GM23338 (cell line): ENCODE results near the gene OSGIN1. TPM values are rescaled to one million over a fixed set of nuclear protein-coding genes. Genes with fewer than 3 reads are reported as not detected.

Experiments
- ATAC-seq: fragments of 200-7000 bp; cut with Tn5 transposase; 3 replicates; pipeline ENCODE4 v1.9.1; 2020
- DNase-seq: peaks from one replicate; pipeline ENCODE4 v3.0.0-alpha.2; 2015; ENCODE audit warnings: low spot score
- H2AFZ ChIP-seq: fragments of 200-600 bp; sonication (generic); 2 replicates; pipeline ENCODE4 v1.8.0; 2016; ENCODE audit warnings: antibody characterized with exemption, mild to moderate bottlenecking, moderate library complexity
- H3F3A ChIP-seq: fragments of 200-600 bp; sonication (generic); replicated peaks from 2 replicates; pipeline ENCODE4 v1.8.0; 2017; ENCODE audit warnings: antibody characterized with exemption, mixed run types, low read depth
- H3K27ac ChIP-seq: fragments of 200-600 bp; sonication (generic); 2 replicates; pipeline ENCODE4 v1.6.1; 2016; ENCODE audit warnings: low read depth
- H3K27me3 ChIP-seq: fragments of 200-600 bp; sonication (generic); 2 replicates; pipeline ENCODE4 v1.8.0; 2016; ENCODE audit warnings: mild to moderate bottlenecking, mixed run types, moderate library complexity; ENCODE audit not compliant: insufficient read depth
- H3K36me3 ChIP-seq: fragments of 200-600 bp; sonication (generic); 2 replicates; pipeline ENCODE4 v1.8.0; 2016; ENCODE audit warnings: mild to moderate bottlenecking; ENCODE audit not compliant: insufficient read depth
- H3K4me1 ChIP-seq: fragments of 200-600 bp; sonication (generic); 2 replicates; pipeline ENCODE4 v1.8.0; 2016; ENCODE audit warnings: mild to moderate bottlenecking, moderate library complexity; ENCODE audit not compliant: insufficient read depth
- H3K4me2 ChIP-seq: fragments of 200-600 bp; sonication (generic); 2 replicates; pipeline ENCODE4 v1.7.1; 2017; ENCODE audit warnings: mixed run types
- H3K4me3 ChIP-seq: fragments of 200-600 bp; sonication (generic); 2 replicates; pipeline ENCODE4 v1.6.1; 2016; ENCODE audit warnings: mixed run types
- H3K79me2 ChIP-seq: fragments of 200-600 bp; sonication (generic); replicated peaks from 2 replicates; pipeline ENCODE4 v1.8.0; 2017; ENCODE audit warnings: mild to moderate bottlenecking; ENCODE audit not compliant: insufficient read depth
- H3K9me2 ChIP-seq: fragments of 200-600 bp; sonication (generic); 2 replicates; pipeline ENCODE4 v1.8.0; 2017; ENCODE audit not compliant: insufficient read depth
- H4K20me1 ChIP-seq: fragments of 200-600 bp; sonication (generic); replicated peaks from 2 replicates; pipeline ENCODE4 v1.8.0; 2017; ENCODE audit warnings: mild to moderate bottlenecking; ENCODE audit not compliant: insufficient read depth
- H3K27ac Mint-ChIP-seq: 2 replicates; pipeline ENCODE4 v1.8.0; 2020; ENCODE audit warnings: inconsistent platforms, mild to moderate bottlenecking, moderate library complexity, mixed read lengths
- H3K27me3 Mint-ChIP-seq: 3 replicates; pipeline ENCODE4 v1.8.0; 2022; ENCODE audit warnings: low read depth, mild to moderate bottlenecking, moderate library complexity, mixed read lengths, inconsistent platforms; ENCODE audit not compliant: insufficient read depth, poor library complexity
- H3K36me3 Mint-ChIP-seq: 3 replicates; pipeline ENCODE4 v1.8.0; 2021; ENCODE audit warnings: low read depth, mild to moderate bottlenecking, inconsistent platforms, moderate library complexity, mixed read lengths
- H3K4me1 Mint-ChIP-seq: 3 replicates; pipeline ENCODE4 v1.8.0; 2020; ENCODE audit warnings: mild to moderate bottlenecking, inconsistent platforms, mixed read lengths
- H3K4me3 Mint-ChIP-seq: 3 replicates; pipeline ENCODE4 v1.8.0; 2021; ENCODE audit warnings: moderate library complexity, mild to moderate bottlenecking, inconsistent platforms, mixed read lengths
- H3K9me3 Mint-ChIP-seq: 3 replicates; pipeline ENCODE4 v1.8.0; 2020; ENCODE audit warnings: moderate library complexity, mild to moderate bottlenecking, inconsistent platforms, mixed read lengths
- CREB1 ChIP-seq: fragments of 250-450 bp; sonication (Bioruptor Pico); IDR thresholded peaks from 2 replicates; pipeline ENCODE4 v1.5.0; 2020; ENCODE audit warnings: low read depth, mild to moderate bottlenecking, moderate library complexity
- EZH2 ChIP-seq: fragments of 200-600 bp; sonication (generic); IDR thresholded peaks from one replicate; pipeline ENCODE4 v1.8.0; 2017; ENCODE audit warnings: antibody characterized with exemption, mild to moderate bottlenecking, low read depth; ENCODE audit not compliant: unreplicated experiment
- EZH2phosphoT487 ChIP-seq: fragments of 200-600 bp; sonication (generic); IDR thresholded peaks from one replicate; pipeline ENCODE4 v1.8.1; 2018; ENCODE audit warnings: antibody characterized with exemption; ENCODE audit not compliant: unreplicated experiment
- JUNB ChIP-seq: IDR thresholded peaks from one replicate; pipeline ENCODE4 v1.6.1; 2016; ENCODE audit warnings: antibody characterized with exemption; ENCODE audit not compliant: unreplicated experiment
- NANOG ChIP-seq: IDR thresholded peaks from 2 replicates; pipeline ENCODE4 v1.6.1; 2016; ENCODE audit warnings: antibody characterized with exemption, borderline replicate concordance
- ZNF114 ChIP-seq: fragments of 250-450 bp; sonication (Bioruptor Pico); IDR thresholded peaks from 2 replicates; pipeline ENCODE4 v1.5.0; 2020; ENCODE audit warnings: mild to moderate bottlenecking, moderate library complexity
- ZNF331 ChIP-seq: fragments of 250-450 bp; sonication (Bioruptor Pico); IDR thresholded peaks from 2 replicates; pipeline ENCODE4 v1.5.0; 2020; ENCODE audit warnings: low read depth, mild to moderate bottlenecking, moderate library complexity
- polyA plus RNA-seq: library from polyadenylated mRNA; unstranded; fragments of >200 nt; fragmentation: Nextera tagmentation; extraction: Ambion mirVana; gene quantifications from 2 replicates; pipeline ENCODE4 v1.2.1, GENCODE V29; 2016
- total RNA-seq: library from RNA; depleted of rRNA; stranded (reverse); fragments of >200 nt; shearing (Covaris generic); gene quantifications from 2 replicates; pipeline ENCODE4 v1.2.3, GENCODE V29; 2014
- TF ChIP-seq, protein P1 (sequence below): IDR thresholded peaks from one replicate; pipeline ENCODE4 v1.6.1; 2018; ENCODE audit warnings: antibody characterized with exemption; ENCODE audit not compliant: unreplicated experiment
- TF ChIP-seq, protein P2 (sequence below), 2 experiments: fragments of 200-600 bp in 1 of 2; sonication (generic) in 1 of 2; conservative IDR thresholded peaks; 2 replicates each; pipeline versions ENCODE4 v1.5.1 to v1.6.1; 2016 to 2017; ENCODE audit warnings: antibody characterized with exemption in 2 of 2, low read depth in 2 of 2, mild to moderate bottlenecking in 2 of 2, moderate library complexity in 1 of 2
- TF ChIP-seq, protein P3 (sequence below): IDR thresholded peaks from 2 replicates; pipeline ENCODE4 v1.6.1; 2016; ENCODE audit warnings: antibody characterized with exemption

The OSGIN1 gene
- total and polyA plus RNA-seq, 2 experiments from 2014 or later: 0.32 to 1.6 TPM

- TF ChIP-seq, protein P1, sequence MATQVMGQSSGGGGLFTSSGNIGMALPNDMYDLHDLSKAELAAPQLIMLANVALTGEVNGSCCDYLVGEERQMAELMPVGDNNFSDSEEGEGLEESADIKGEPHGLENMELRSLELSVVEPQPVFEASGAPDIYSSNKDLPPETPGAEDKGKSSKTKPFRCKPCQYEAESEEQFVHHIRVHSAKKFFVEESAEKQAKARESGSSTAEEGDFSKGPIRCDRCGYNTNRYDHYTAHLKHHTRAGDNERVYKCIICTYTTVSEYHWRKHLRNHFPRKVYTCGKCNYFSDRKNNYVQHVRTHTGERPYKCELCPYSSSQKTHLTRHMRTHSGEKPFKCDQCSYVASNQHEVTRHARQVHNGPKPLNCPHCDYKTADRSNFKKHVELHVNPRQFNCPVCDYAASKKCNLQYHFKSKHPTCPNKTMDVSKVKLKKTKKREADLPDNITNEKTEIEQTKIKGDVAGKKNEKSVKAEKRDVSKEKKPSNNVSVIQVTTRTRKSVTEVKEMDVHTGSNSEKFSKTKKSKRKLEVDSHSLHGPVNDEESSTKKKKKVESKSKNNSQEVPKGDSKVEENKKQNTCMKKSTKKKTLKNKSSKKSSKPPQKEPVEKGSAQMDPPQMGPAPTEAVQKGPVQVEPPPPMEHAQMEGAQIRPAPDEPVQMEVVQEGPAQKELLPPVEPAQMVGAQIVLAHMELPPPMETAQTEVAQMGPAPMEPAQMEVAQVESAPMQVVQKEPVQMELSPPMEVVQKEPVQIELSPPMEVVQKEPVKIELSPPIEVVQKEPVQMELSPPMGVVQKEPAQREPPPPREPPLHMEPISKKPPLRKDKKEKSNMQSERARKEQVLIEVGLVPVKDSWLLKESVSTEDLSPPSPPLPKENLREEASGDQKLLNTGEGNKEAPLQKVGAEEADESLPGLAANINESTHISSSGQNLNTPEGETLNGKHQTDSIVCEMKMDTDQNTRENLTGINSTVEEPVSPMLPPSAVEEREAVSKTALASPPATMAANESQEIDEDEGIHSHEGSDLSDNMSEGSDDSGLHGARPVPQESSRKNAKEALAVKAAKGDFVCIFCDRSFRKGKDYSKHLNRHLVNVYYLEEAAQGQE: no peak
- no peak for TF ChIP-seq CREB1 (CRISPR knock-in tag)
These were observed 17.8 kb upstream of the OSGIN1 start (continued) for GRCh38 chr16:83935005-83935857.

DNA sequence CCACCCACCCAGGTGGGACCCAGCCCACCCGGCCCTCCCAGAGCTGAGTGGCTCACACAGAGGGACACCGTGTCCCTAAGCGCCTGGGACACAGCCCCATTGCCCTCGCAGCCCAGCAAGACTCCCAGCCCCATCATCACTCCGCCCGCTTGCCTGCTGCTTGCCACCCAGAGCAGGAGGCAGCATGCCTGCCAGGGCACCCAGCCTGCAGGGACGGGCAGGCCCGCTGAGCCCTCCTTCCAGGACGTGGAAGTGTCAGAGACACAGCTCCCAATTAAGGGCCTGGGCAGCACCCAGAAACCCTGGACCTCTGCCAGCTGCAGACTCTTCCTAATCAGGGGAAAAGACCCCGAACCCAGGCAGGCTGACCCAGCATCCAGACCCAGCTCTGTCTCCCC, 17.2 kb upstream of the OSGIN1 start:
- H3K9me2 ChIP-seq: no peaks in the 10 kb centered on the region
- H3K4me2 ChIP-seq: no peak overlapping the region
- Mint-ChIP-seq H3K4me3 (no peak overlapping the region), H3K27me3 (peaks cover 23% of the 10 kb centered on the region), H3K36me3 (no peaks in the 10 kb centered on the region; the same call in 1 of the 3 replicates), H3K27ac (no peak overlapping the region), H3K9me3 (no peaks in the 10 kb centered on the region), H3K4me1 (peaks cover 12% of the 10 kb centered on the region)
- ATAC-seq (no peak), DNase-seq (no peak)
- no peak overlapping the region for H3K27ac ChIP-seq
- TF ChIP-seq JUNB (no peak), EZH2phosphoT487 (no peak), ZNF331 (CRISPR knock-in tag) (no peak), ZNF114 (CRISPR knock-in tag) (no peak), CREB1 (CRISPR knock-in tag) (no peak), EZH2 (no peak), NANOG (no peak)
- TF ChIP-seq, protein P2, sequence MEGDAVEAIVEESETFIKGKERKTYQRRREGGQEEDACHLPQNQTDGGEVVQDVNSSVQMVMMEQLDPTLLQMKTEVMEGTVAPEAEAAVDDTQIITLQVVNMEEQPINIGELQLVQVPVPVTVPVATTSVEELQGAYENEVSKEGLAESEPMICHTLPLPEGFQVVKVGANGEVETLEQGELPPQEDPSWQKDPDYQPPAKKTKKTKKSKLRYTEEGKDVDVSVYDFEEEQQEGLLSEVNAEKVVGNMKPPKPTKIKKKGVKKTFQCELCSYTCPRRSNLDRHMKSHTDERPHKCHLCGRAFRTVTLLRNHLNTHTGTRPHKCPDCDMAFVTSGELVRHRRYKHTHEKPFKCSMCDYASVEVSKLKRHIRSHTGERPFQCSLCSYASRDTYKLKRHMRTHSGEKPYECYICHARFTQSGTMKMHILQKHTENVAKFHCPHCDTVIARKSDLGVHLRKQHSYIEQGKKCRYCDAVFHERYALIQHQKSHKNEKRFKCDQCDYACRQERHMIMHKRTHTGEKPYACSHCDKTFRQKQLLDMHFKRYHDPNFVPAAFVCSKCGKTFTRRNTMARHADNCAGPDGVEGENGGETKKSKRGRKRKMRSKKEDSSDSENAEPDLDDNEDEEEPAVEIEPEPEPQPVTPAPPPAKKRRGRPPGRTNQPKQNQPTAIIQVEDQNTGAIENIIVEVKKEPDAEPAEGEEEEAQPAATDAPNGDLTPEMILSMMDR (conservative IDR thresholded peaks at IDR 0.05; ENCODE audit: low read depth in 2 of 2): no peak
- TF ChIP-seq, protein P3, sequence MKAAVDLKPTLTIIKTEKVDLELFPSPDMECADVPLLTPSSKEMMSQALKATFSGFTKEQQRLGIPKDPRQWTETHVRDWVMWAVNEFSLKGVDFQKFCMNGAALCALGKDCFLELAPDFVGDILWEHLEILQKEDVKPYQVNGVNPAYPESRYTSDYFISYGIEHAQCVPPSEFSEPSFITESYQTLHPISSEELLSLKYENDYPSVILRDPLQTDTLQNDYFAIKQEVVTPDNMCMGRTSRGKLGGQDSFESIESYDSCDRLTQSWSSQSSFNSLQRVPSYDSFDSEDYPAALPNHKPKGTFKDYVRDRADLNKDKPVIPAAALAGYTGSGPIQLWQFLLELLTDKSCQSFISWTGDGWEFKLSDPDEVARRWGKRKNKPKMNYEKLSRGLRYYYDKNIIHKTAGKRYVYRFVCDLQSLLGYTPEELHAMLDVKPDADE: no peak
- H3K4me3 ChIP-seq: no peak overlapping the region
- no peaks in the 10 kb centered on the region for H3K4me1 ChIP-seq
- no peaks in the 10 kb centered on the region for H3K36me3 ChIP-seq
- no peaks in the 10 kb centered on the region for H3F3A ChIP-seq
- H3K79me2 ChIP-seq: no peaks in the 10 kb centered on the region
- no peak overlapping the region for H2AFZ ChIP-seq
- no peaks in the 10 kb centered on the region for H4K20me1 ChIP-seq
- H3K27me3 ChIP-seq: no peaks in the 10 kb centered on the region
